Islet of Langerhans (tissue), 1 donor: ENCODE results near the gene ARID5A.
"Not testable (repeated sequence)": the region's sequence is repeated elsewhere in the genome, so short reads cannot be mapped to it uniquely, and the experiment has no call there.

Experiments used
- FAIRE-seq: peaks from one replicate; lab custom pipeline; 2011; peaks lifted over from hg19 to GRCh38; lab: Jason Lieb, UNC

Gene ARID5A

DNA sequence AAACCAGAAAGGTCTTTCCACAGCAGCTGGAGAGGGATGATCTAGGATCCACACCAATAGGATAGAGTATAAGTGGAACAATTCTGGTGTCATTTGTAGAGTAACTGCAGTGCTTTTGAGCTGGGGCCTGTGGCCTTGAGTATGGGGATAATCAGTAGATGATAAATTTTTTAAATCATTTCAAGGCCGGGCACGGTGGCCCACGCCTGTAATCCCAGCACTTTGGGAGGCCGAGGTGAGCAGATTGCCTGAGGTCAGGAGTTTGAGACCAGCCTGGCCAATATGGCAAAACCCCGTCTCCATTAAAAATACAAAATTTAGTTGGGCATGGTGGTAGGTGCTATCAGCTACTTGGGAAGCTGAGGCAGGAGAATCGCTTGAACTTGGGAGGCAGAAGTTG, 20.9 kb downstream of the ARID5A start:
- not testable (repeated sequence) for FAIRE-seq

DNA sequence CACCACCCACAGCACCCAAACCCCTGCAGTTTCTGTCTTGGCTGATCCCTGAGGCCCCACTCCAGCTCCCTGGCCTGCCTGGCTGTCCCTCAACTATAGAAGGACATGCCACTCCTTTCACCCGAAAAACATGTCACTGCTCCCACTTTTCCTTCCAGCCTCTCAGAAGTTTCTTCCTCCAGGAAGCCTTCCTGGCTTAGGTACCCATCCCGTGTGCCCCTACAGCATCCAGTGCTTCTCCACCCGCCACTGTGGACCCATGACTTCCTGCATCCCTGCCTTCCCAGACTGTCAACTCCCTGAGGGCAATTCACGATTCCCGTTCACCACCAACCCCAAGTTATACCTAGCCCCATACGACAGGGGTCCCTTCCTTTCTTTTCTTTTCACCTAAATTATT, 21.5 kb downstream of the ARID5A start:
- no peak for FAIRE-seq

DNA sequence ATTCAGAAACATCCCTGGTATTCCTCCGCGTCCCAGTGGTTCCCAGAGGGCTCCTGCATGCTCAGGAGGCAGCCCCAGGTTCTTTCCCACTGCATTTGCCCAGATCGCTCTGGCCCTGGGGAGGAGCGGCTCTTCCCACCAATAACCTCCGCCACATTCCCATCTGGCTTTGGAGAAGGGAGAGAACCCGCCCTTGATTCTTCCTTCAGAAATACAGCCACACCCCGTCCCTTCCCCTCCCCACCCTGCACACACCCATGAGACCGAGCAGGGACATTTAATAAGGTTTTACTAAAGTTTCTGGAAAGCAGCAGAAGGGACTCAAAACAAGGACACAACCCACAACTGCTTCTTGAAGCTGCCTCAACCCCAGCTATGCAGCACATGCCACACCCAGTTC, 21.9 kb downstream of the ARID5A start:
- no peak for FAIRE-seq

DNA sequence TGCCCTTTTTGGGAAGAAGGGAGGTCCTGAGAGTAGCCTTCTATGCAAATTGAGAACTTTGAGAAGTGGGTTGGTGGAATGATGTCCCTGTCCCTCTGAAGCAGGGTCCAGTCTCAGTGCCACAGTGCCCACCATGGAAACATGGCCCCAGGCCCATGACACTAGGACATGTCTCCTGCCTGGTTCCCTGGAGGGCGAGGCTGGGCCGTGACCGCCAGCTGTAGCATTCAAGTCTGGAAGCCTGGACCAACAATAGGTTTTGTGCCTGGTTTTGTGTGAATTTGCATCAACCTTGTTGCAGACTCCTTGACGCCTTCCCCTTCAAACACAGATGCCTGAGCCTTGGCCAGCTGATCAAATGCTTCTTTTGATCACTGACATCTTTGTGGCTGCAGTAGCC, 27.5 kb downstream of the ARID5A start:
- FAIRE-seq, result no peak

DNA sequence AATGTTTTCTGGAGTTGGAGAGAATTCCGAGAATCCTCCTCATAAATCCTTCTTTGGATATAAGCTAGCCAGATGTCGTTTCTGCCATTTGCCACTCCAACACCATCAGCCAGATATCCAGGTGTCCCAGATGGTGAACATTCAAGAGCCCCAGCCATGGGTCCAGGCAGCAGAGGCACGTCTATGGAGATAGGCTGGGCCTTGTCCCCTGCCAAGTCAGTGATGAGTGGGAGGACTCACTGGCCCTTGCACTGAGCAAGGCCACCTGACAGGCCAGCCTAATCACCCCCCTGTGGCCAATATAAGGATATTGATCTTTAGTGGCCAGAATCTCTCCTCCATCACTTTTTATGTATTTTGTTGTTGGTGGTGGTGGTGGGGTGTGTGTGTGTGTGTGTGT, 28.0 kb downstream of the ARID5A start:
- no peak for FAIRE-seq

DNA sequence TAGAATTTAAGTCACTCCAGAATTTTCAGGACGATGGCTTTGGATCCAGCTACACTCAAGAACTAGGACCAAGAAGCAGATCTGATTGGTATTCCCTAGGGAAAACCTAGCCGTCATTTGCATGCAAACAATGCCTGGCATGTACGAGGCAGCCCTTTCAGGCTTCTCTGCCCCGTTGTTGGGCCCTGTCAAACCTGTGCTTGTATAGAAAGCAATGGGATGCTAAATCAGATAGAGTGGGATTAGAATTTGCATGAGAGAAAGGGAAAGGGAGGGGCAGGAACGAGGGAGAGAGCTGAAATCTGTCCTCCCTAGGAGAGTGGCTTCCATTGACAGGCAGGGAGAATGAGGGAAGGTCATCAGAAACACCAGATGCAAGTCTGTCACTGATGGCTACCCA, 28.6 kb downstream of the ARID5A start:
- FAIRE-seq, result no peak

DNA sequence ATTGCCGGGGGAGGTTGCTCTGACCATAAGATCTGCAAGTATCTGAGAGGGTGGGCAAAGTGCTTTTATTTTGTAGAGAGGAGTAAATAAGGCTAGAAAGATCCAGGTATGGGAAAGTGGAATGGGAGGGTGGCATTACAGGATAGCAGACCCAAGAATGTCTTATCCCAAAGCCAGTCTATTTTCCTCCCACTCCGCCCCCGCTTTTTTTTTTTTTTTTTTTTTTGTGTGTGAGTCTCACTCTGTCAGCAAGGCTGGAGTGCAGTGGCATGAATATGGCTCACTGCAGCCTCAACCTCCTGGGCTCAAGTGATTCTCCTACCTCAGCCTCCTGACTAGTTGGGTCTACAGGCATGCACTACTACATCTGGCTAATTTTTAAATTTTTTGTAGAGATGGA, 31.5 kb downstream of the ARID5A start:
- FAIRE-seq, result no peak

DNA sequence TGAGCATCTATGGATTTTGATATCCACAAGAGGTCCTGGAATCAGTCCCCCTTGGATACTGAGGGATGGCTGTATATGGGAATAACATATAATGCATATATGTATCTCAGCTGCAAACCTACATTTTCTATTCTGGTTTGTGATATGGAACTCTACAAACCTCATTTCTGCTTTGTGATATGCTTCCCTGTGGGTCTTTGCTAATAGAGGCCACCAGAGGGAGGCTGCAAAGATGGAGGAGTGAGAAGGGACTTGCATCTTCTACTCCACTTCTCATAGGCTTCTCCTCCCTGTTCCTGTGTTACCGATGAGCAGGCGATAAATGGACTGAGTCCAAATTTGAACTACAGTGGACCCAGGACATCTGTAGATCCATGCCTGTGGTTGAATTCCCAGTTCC, 37.8 kb downstream of the ARID5A start:
- FAIRE-seq, result no peak

DNA sequence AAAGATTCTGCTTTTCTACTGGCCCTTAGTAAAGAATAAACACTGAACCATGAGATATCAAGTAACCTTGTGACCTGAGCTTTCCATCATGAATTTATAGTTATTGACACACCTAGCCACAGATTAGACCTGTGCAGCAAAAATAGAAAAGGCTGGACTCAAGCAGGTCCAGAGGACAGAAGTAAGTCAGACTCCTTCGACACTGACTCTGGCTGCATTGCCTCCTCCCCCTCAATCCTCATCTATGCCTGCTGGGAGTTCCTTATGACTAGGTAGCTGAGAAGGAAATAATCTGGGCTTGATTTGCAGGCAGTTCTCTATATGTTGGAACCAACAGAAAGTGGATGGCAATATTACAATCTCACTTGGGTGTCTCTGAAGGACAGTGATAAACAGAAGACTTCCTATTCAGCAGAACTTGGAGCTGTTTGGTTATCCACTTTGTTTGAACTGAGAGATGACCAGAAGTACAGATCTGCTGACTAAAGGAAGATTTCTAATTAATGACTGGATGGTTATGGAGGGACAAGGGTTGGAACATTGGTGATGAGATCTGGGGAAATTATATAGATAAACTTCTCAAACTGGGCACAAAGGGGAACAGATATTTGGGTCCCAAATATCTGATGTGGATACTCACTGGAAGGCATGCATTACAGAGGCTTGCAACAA, 39.4 kb downstream of the ARID5A start:
- FAIRE-seq, result no peak

DNA sequence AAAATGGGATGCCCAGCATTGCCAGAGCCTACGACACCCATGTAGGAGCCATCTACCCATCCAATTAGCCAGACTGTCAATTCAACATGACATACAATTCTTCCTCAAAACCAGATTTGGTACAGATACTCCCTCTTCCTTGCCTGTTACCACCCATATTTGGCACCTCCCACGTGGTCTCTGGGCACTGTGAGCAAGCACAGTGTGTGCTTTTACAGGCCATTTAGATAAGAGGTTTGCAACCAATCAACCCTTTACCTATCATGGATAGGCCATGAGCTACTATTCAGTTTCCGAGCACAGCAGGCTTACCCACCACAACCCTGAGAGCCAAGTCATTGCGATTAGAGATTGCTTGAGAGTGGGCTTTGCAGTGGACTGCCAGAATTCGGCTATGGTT, 40.9 kb downstream of the ARID5A start:
- FAIRE-seq, result no peak

DNA sequence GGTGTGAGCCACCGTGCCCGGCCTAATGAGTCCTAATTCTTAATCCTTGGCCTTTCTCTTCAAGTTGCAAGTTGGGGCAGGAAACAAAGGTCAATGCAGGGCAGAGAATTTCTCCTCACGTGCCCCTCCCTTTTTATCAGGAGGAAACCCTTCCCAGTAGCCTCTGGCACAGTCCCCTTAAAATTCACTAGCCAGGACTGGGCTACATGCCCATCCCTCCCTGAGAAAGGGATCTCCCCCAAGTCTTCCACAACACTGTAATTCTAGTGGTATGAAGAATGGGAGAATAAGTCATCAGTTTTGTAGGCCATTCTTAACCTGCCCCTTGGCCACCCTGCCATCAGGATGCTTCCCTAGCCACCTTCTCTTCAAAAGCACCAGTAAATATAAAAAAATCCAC, 42.2 kb downstream of the ARID5A start:
- FAIRE-seq, result no peak

DNA sequence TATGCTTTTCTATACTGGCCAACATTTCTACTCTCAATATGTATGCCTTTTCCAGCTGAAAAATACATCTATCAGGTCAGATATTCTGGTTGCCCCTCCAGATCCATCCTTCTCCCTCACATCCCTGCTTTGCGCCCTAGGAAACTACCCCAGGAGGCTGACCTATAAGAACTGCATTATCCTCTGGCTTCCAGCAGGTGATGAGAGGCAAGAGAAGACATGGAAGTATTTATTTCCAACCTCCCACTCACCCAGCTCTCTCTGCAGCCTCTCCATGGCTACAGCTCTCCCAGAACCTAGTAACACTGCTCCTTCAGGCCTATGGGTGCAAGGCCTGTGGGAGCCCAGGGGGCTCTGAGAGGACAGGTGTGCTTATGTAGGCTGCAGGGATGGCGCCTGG, 42.9 kb downstream of the ARID5A start:
- no peak for FAIRE-seq

DNA sequence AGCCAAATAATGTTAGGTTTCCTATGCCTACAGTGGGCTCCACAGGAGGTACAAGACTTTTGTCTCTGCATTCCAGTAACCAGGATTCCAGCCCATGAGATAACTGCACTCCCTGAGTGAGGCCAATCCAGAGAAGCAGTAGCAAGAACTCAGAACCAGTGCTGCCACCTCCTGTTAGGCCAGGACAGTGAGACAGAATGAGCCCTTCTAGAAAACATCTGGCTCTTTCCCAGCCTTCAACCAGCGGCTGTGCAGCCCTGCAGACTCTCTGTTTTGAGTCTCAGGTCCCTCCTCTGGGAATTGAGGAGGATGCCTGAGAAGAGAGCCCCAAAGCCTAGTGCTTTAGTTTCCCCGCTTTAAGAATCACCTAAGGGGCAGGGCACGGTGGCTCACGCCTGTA, 44.2 kb downstream of the ARID5A start:
- FAIRE-seq, result no peak

DNA sequence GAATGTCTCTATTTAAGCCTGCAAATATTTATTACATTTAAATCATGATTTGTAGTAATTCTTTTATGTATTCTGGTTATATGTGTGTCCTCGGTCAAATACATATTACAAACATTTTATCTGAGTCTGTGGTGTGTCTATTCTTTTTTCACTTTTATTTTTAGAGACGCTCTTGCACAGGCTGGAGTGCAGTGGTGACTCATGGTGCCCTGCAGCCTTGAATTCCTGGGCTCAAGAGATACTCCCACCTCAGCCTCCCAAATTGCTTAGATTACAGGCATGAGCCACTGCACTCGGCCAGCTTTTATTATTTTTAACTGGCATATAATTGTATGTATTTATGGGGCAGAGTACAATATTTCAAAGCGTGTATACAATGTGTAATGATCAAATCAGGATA, 47.5 kb downstream of the ARID5A start:
- no peak for FAIRE-seq

DNA sequence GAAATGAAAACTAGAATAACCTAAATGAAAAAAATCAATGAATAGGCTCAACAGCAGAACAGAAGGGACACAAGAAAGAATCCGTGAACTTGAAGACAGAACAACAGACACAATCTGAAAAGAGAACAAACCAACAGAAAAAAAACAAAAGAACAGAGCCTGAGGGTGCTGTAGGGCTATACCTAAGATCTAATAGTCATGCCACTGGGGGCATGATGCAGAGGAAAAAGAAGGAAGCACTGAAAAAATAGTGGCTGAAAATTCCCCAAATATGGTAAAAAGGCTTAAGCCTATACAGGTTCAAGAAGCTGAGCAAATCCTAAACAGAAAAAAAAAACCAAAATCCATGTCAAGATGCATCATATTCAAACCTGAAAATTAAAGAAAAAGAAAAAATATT, 51.3 kb downstream of the ARID5A start:
- FAIRE-seq, result no peak

DNA sequence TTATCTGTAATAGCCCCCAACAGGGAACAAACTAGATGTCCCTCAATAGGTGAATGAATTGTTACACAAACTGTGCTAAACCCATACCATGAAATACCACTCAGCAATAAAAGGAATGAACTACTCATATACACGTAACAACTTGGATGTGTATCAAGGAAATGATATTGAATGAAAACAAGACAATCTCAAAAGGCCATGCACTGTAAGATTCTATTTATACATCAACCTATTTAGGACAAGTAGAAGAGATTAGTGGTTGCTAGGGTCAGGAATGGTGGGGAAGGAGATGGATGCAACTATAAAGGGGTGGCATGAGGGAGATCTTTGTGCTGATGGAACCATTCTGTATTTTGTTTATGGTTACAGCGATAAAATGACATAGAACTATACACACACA, 54.5 kb downstream of the ARID5A start:
- FAIRE-seq, result no peak

DNA sequence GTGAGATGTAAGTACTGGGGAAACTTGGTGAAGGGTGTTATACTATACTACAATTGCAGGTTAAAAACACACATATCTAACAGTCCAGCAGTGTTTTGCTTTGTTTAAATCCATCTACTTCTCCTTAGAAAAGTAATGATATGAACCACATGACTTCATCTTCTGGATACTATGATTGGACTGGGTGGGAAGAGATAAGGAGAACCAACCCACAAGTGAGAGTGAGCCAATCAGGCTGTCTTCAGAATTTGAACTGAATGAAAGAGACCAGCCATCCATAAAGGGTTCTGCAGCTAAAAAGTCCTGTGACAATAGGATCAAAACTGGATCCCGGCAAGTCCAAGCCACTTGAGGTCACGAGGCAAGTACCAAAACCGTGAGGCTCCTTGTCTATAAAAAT, 54.9 kb downstream of the ARID5A start:
- FAIRE-seq, result no peak

DNA sequence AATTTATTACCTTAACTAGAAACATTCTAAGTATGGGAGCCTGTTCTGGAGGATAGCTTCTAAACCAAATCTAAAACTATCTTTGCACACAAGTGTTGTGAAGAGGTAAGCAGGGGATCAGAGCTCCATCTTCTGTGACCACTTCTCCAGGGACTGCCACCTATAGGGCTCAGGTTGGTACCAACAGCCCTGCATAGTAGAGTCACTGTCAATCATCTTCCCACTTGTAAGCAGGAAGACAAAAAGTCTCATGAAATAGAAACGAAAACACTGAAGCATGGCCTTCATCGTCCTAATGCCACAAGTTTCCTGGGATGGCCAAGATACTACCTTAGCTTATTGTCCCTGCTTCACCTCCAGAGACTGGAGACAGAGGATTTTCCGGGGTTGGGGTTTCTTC, 57.7 kb downstream of the ARID5A start:
- no peak for FAIRE-seq

DNA sequence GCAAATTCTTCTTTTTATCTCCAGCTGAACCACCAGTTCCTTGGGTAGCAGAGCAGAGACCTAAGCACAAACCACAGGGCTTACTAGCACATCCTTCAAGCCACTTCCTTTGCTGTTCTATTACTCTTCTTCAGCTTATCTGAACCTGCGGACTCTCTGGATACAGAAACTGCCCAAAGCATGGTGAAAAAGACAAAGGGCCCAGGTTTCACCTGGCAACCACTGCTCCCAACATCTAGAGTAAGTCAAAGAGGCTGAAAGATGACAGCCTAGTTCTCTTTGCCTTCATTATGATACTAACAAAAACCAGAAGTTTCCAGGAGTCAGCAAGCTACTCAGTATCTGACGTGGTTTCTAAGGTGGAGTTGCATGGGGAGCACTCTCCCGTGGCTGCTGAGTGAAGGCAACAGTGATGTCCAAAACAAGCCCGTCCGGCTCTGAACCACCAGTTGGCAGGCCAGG, 58.2 kb downstream of the ARID5A start:
- FAIRE-seq, result no peak

DNA sequence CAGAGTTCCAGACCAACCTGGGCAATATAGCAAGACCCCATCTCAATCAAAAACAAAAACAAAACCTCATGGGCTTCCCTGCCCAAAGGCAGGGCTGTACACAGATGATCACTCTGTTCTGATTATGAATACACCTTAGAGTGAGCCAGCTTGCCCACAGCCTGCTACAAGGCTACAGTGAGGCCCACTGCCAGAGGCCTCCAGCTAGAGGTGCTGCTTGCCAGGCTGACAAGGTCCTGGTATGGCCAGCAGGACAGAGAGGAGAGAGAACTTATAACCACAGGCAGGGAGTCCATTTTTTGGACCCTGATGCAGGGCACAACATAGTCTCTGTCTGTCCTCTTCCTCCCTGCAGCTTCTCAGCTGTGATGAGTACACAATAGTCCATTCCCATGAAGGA, 60.0 kb downstream of the ARID5A start:
- FAIRE-seq, result no peak

DNA sequence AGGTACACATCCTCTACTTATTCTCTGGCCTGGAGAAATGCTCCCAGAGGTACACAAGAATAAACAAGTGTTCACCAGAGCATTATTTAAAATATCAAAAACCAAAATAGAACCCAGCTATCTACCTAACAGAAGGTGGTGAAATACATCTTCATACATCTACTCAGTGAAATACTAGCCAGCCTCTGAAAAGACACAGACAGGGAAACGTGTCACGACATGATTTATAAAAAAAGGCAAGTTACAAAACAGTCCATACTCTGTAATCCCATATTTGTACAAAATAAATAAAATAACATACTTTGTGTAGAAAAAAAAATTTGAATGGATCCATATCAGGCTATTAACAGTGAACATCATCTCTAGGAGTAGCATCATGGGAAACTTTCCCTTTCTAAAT, 63.4 kb downstream of the ARID5A start:
- no peak for FAIRE-seq

DNA sequence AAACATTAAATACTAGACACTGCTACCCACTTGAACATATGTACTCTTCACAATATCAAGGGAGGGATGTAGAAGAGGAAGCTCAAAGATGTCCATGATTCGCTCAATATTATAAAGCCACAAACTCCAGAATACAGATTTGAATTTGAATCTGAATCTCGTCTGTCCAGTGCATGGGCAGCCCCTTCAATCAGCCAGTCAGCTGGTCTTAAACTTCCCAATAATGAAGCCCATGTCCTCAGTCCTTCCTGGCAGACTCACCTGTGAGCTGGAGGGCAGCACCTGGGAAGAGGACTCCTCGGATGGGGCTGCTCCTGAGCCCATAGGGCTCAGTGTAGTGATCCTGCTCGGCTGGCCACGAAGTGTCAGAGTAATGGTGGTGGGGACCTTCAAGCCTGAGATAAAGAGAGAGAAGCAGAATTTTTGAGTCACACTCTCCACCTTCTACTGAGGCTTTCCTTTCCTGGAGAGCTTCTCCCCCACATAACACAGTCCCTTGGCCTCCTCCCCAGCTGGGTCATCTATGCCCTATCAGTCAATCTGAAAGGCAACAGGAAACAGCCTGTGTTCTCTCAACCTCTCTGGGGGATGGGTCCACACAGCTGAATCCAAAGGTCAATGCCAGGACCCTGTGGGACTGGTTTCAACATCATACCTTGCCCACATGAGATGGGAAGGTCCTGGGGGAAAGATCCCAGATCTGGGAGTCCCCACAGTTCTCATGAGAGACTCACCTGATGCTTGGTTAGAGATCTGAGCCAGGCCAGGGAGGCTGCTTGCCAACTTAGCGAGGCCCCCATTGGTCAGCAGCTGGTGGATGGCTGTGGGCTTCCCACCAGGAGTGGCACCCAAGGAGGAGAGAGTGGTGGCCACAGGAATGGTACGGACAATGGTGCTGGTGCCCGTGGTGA, 65.1 kb downstream of the ARID5A start:
- no peak for FAIRE-seq
